K562 (cell line): ENCODE measurements around the gene CSNK1D. TPM values are rescaled to one million over a fixed set of nuclear protein-coding genes. Genes with fewer than 3 reads are reported as not detected.

Source experiments
- COPS2 ChIP-seq: fragments of 450-650 bp; conservative IDR thresholded peaks from 2 replicates; pipeline ENCODE4 v1.6.1; 2016; ENCODE audit warnings: mild to moderate bottlenecking, moderate library complexity
- ETV5 ChIP-seq: sonication (generic); formaldehyde crosslinking; IDR thresholded peaks from 2 replicates; pipeline ENCODE4 v1.4.0; 2020; ENCODE audit warnings: low read depth, mild to moderate bottlenecking, missing genetic modification reagents
- FOXK2 ChIP-seq, 2 experiments: fragments of 450-650 bp; IDR thresholded peaks in 1 of 2; conservative IDR thresholded peaks in 1 of 2; 2 replicates each; pipeline ENCODE4 v1.6.1; 2016; ENCODE audit warnings: low read depth in 2 of 2, mild to moderate bottlenecking in 1 of 2
- GTF2E2 ChIP-seq: fragments of 200-800 bp; sonication (Bioruptor generic); IDR thresholded peaks from 2 replicates; pipeline ENCODE4 v1.6.1; 2016; ENCODE audit warnings: missing genetic modification characterization, missing compliant biosample characterization
- GTF2F1 ChIP-seq: IDR thresholded peaks from 2 replicates; pipeline ENCODE4 v1.6.1; 2011; ENCODE audit warnings: low read depth, low read length, improper control_type of control experiment
- KDM1A ChIP-seq, 2 experiments: fragments of 450-650 bp; IDR thresholded peaks; 2 replicates each; pipeline ENCODE4 v1.6.1; 2016; ENCODE audit warnings: mild to moderate bottlenecking in 2 of 2
- KDM4B ChIP-seq, 2 experiments: fragments of 450-650 bp in 1 of 2; sonication (generic) in 1 of 2; IDR thresholded peaks; 2 replicates each; pipeline ENCODE4 v1.6.1; 2016 to 2017; ENCODE audit warnings: borderline replicate concordance in 2 of 2, antibody characterized with exemption in 1 of 2, low read depth in 1 of 2, mild to moderate bottlenecking in 1 of 2
- MCM2 ChIP-seq: fragments of 450-650 bp; IDR thresholded peaks from 2 replicates; pipeline ENCODE4 v1.6.1; 2017; ENCODE audit warnings: low read depth, mild to moderate bottlenecking
- MCM3 ChIP-seq: fragments of 450-650 bp; IDR thresholded peaks from 2 replicates; pipeline ENCODE4 v1.6.1; 2016
- MTA1 ChIP-seq: fragments of 450-650 bp; IDR thresholded peaks from 2 replicates; pipeline ENCODE4 v1.6.1; 2017; ENCODE audit warnings: borderline replicate concordance
- NCOA2 ChIP-seq, 2 experiments: fragments of 450-650 bp; IDR thresholded peaks; 2 replicates each; pipeline ENCODE4 v1.6.1; 2018; ENCODE audit warnings: mild to moderate bottlenecking in 2 of 2, moderate library complexity in 1 of 2; ENCODE audit not compliant: partially characterized antibody in 2 of 2
- NONO ChIP-seq, 2 experiments: fragments of 200-400 bp in 1 of 2; fragments of 450-650 bp in 1 of 2; formaldehyde crosslinking in 1 of 2; IDR thresholded peaks; 2 replicates each; pipeline ENCODE4 v1.6.1; 2017; ENCODE audit warnings: low read depth in 2 of 2, mild to moderate bottlenecking in 2 of 2, moderate library complexity in 2 of 2, low read length in 1 of 2
- PML ChIP-seq: IDR thresholded peaks from 2 replicates; pipeline ENCODE4 v1.6.1; 2012; ENCODE audit warnings: low read length, inconsistent platforms
- TAL1 ChIP-seq: fragments of 450-650 bp; IDR thresholded peaks from 2 replicates; pipeline ENCODE4 v1.6.1; 2016; ENCODE audit warnings: mild to moderate bottlenecking
- ZNF354B ChIP-seq: fragments of 250-450 bp; sonication (Bioruptor Pico); IDR thresholded peaks from 2 replicates; pipeline ENCODE4 v1.4.0; 2020
- ZNF444 ChIP-seq: fragments of 250-450 bp; sonication (Bioruptor Pico); IDR thresholded peaks from 2 replicates; pipeline ENCODE4 v1.4.0; 2020; ENCODE audit warnings: mild to moderate bottlenecking, moderate library complexity
- ZNF766 ChIP-seq: fragments of 200-800 bp; sonication (Bioruptor generic); conservative IDR thresholded peaks from 2 replicates; pipeline ENCODE4 v1.6.1; 2016; ENCODE audit warnings: missing genetic modification characterization, missing compliant biosample characterization
- polyA plus RNA-seq, 8 experiments: library from polyadenylated mRNA; depleted of rRNA in 4 of 8; stranded (reverse) in 5 of 8; unstranded in 3 of 8; fragments of >200 nt; fragmentation: Nextera tagmentation in 2 of 8; fragmentation: Illumina TruSeq in 1 of 8; extraction: Ambion mirVana in 2 of 8; extraction: Trizol in 1 of 8; gene quantifications; 2 replicates each; pipeline versions ENCODE4 v1.2.1 to v1.2.3, GENCODE V29; 2011 to 2014; ENCODE audit warnings: inconsistent platforms in 1 of 8, missing spikeins in 1 of 8
- total RNA-seq, 7 experiments: library from RNA; depleted of rRNA in 6 of 7; stranded (reverse); fragments of >200 nt in 6 of 7; fragmentation: Illumina TruSeq in 2 of 7; extraction: Trizol in 2 of 7; gene quantifications; 2 replicates each; pipeline versions ENCODE4 v1.2.1 to v1.2.3, GENCODE V29; 2011 to 2021; ENCODE audit warnings: low replicate concordance in 1 of 7
- TF ChIP-seq, protein P1 (sequence below): fragments of 450-650 bp; IDR thresholded peaks from 2 replicates; pipeline ENCODE4 v1.6.1; 2016; ENCODE audit warnings: mild to moderate bottlenecking
- TF ChIP-seq, protein P2 (sequence below), 2 experiments: fragments of 450-650 bp in 1 of 2; IDR thresholded peaks; 2 replicates each; pipeline ENCODE4 v1.6.1; 2011 to 2017; ENCODE audit warnings: low read depth in 2 of 2, antibody characterized with exemption in 1 of 2, borderline replicate concordance in 1 of 2, low read length in 1 of 2, mild to moderate bottlenecking in 1 of 2, mixed read lengths in 1 of 2; ENCODE audit not compliant: control insufficient read depth in 1 of 2

Gene CSNK1D
- total and polyA plus RNA-seq, 9 of the 15 experiments (the other 6 are each of a cell fraction or from before 2014, with no cell fraction given): 6.5 to 133 (median 41.3) TPM

DNA sequence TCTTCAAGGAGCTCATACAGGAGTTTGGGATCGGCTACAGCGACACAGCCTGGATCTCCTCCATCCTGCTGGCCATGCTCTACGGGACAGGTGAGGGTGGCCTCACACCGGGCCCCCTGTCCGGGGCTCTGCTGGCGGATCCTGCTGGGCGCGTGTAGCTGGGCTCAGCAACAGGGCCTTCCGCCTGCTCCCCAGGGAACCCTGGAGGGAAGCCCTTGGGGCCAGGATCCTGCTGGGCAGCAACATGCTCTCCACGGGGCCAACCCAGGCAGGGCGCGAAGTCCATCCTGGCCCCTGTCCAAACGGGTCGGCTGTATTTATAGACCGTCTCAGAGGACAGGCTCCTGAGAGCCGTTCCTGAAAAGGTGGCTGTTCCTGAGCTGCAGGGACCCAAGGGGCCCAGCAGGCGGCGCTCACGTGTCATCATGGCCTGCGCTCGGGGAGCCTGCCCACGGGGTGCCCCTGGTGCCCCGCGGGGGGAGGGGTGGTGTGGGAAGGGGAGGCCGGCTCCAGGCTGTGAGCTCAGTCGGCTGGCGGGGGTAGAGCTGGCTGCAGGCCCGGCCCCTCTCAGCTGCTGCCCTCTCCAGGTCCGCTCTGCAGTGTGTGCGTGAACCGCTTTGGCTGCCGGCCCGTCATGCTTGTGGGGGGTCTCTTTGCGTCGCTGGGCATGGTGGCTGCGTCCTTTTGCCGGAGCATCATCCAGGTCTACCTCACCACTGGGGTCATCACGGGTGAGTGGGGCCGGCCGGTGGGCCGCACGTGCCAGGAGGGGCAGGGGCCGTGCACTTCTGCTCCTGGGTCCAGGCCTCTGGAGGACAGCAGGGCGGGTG, 37.1 kb downstream of the CSNK1D start (continued):
- no peak for TF ChIP-seq GTF2F1
- no peak for TF ChIP-seq NCOA2 (IDR thresholded peaks at IDR 0.05; ENCODE audit: partially characterized antibody in 2 of 2)
- no peak for TF ChIP-seq ZNF766 (CRISPR knock-in tag)
- TF ChIP-seq MCM3: no peak
- TF ChIP-seq FOXK2 (conservative IDR thresholded peaks at IDR 0.05 in 1 of 2, IDR thresholded peaks at IDR 0.05 in 1 of 2; ENCODE audit: low read depth in 2 of 2): no peak
- TF ChIP-seq, protein P1, sequence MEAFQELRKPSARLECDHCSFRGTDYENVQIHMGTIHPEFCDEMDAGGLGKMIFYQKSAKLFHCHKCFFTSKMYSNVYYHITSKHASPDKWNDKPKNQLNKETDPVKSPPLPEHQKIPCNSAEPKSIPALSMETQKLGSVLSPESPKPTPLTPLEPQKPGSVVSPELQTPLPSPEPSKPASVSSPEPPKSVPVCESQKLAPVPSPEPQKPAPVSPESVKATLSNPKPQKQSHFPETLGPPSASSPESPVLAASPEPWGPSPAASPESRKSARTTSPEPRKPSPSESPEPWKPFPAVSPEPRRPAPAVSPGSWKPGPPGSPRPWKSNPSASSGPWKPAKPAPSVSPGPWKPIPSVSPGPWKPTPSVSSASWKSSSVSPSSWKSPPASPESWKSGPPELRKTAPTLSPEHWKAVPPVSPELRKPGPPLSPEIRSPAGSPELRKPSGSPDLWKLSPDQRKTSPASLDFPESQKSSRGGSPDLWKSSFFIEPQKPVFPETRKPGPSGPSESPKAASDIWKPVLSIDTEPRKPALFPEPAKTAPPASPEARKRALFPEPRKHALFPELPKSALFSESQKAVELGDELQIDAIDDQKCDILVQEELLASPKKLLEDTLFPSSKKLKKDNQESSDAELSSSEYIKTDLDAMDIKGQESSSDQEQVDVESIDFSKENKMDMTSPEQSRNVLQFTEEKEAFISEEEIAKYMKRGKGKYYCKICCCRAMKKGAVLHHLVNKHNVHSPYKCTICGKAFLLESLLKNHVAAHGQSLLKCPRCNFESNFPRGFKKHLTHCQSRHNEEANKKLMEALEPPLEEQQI: no peak
- TF ChIP-seq, protein P2, sequence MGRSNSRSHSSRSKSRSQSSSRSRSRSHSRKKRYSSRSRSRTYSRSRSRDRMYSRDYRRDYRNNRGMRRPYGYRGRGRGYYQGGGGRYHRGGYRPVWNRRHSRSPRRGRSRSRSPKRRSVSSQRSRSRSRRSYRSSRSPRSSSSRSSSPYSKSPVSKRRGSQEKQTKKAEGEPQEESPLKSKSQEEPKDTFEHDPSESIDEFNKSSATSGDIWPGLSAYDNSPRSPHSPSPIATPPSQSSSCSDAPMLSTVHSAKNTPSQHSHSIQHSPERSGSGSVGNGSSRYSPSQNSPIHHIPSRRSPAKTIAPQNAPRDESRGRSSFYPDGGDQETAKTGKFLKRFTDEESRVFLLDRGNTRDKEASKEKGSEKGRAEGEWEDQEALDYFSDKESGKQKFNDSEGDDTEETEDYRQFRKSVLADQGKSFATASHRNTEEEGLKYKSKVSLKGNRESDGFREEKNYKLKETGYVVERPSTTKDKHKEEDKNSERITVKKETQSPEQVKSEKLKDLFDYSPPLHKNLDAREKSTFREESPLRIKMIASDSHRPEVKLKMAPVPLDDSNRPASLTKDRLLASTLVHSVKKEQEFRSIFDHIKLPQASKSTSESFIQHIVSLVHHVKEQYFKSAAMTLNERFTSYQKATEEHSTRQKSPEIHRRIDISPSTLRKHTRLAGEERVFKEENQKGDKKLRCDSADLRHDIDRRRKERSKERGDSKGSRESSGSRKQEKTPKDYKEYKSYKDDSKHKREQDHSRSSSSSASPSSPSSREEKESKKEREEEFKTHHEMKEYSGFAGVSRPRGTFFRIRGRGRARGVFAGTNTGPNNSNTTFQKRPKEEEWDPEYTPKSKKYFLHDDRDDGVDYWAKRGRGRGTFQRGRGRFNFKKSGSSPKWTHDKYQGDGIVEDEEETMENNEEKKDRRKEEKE (IDR thresholded peaks at IDR 0.05; ENCODE audit: borderline replicate concordance in 1 of 2, control insufficient read depth in 1 of 2, low read depth in 2 of 2, low read length in 1 of 2): no peak
- TF ChIP-seq ZNF444: no peak
- TF ChIP-seq KDM1A (IDR thresholded peaks at IDR 0.05): no peak; a peak in 1 of 4 replicates
- TF ChIP-seq KDM4B (IDR thresholded peaks at IDR 0.05; ENCODE audit: borderline replicate concordance in 2 of 2, low read depth in 1 of 2): no peak
- no peak for TF ChIP-seq COPS2
- no peak for TF ChIP-seq MCM2
- TF ChIP-seq GTF2E2 (tag): no peak
- no peak for TF ChIP-seq ETV5 (CRISPR knock-in tag)
- TF ChIP-seq MTA1: no peak
- 0 out of 4 replicates have a peak, but pooled peaks of 1 of the 2 experiments have one; percentile 28 for TF ChIP-seq NONO (IDR thresholded peaks at IDR 0.05; ENCODE audit: low read depth in 2 of 2, low read length in 1 of 2)
- TF ChIP-seq PML: no peak
- no peak for TF ChIP-seq ZNF354B (CRISPR knock-in tag)
- TF ChIP-seq TAL1: no peak
